ENCODE data around the gene TEC.

DNA sequence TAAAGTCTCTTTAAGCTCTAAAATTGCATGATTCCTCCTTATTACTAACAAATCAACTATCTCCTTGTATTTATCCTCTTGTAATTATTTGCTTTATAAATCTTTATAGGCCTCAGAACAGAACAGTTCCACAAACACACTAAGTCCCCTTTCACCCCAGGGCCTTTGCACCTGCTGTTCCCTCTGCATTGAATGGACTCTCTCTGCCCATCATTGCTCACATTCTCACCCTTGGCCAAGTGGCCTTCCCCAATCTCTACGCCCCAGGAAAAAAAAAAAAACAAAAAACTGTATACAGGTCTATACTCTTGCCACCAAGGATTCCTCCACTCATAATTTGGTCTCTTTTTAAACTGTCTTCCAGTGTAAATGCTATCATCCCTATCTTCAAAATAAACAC is 53.7 kb downstream of the TEC start:
- TF ChIP-seq EZH2 (IDR thresholded peaks at IDR 0.05) (no peak), POLR2AphosphoS5 (IDR thresholded peaks at IDR 0.05; ENCODE audit: borderline replicate concordance, low read depth, low read length) (no peak), FOXP2 (optimal IDR thresholded peaks at IDR 0.05; ENCODE audit: control extremely low read depth, extremely low read length, insufficient read depth) (no peak)
